Raji (cell line): ENCODE data around the gene PLA2G3.
A peak's percentile ranks its signal among the peaks of the same experiment; 100 is the strongest.

Experiments used
- POLR2A ChIP-seq: IDR thresholded peaks from 2 replicates; pipeline ENCODE4 v1.6.1; 2011; ENCODE audit warnings: low read depth, low read length, control low read depth; ENCODE audit not compliant: insufficient read depth

Gene PLA2G3

DNA sequence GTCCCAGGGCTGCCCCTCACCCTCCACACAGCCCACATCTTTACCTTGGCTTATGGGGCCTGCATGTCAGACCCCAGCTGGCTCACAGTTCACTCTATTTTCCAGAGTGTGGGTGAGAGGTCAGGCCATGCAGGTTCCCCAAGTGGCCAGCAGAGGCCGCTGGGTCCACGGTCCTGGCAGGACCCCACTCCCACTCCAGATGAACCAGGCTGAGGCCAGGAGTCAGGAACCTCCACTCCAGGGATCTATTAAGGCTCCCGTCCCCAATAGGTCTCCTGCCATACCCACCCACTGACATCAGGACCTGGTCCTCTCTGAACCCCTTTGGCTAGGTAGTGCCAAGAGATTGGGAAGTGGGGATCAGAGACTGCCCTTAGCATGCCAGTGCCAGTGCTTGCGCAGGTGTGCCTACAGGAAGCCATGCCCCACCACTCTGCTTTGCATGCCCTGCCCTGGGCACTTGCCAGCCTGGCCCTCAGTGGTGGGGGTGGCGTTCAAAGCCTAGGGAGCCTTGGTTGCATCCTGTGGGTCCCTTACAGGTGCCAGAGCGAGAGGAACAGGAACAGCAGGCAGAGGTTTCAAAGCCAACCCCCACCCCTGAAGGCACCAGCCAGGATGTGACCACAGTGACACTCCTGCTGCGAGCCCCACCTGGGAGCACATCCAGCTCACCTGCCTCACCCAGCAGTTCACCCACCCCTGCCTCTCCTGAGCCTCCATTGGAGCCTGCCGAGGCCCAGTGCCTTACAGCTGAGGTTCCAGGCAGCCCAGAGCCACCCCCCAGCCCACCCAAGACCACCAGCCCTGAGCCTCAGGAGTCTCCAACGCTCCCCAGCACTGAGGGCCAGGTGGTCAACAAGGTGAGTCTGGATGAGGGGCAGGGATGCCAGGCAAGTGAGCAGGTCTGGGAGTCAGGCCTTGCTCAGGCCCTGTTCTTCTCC lies 50.9 kb downstream of the PLA2G3 start:
- TF ChIP-seq POLR2A, result no peak

DNA sequence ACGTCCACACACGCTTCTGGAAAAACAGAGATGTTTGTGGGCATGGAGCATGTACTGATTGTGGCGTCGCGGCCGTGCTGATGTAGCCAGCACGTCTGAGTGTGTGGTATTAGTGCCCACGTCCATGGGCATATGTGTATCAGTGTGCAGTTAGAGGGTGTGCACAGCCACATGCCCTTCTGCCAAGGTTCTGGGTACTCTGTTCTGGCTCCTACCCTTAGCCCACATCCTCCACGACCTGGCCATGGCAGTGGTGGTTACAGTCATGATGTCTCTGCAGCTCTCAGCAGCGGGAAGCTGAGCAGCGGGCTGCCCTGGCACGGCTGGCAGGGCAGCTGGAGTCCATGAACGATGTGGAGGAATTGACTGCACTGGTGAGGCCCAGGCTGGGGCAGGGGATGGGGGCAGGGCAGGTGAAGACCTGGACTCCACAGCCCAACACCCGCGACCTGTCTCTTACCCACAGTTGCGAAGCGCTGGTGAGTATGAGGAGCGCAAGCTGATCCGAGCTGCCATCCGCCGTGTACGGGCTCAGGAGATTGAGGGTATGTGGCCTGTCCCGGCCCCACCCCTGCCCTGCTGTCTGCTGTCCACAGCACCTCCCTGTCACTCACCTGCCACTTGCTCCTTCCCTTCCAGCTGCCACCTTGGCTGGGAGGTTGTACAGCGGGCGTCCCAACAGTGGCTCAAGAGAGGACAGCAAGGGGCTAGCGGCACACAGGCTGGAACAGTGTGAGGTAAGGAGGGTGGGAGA lies 51.9 kb downstream of the PLA2G3 start:
- TF ChIP-seq POLR2A, result no peak

DNA sequence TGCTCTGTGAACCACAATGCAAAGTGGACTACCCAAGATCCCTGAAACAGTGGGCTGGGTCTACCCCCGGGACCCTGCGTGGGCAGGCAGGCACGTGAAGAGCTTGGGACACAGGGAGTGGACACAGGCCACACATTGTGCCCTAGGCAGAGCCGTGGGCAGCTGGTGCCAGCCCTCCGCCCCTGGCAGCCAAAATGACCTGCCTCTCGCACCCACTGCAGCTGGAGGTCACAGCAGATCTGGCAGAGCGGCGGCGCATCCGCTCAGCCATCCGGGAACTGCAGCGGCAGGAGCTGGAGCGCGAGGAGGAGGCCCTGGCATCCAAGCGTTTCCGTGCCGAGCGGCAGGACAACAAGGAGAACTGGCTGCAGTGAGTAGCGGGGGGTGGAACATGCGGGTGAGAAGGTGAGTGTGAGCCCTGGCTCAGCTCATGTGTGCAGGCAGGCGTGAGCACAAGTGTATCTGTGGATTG lies 52.5 kb downstream of the PLA2G3 start:
- TF ChIP-seq POLR2A, result no peak

DNA sequence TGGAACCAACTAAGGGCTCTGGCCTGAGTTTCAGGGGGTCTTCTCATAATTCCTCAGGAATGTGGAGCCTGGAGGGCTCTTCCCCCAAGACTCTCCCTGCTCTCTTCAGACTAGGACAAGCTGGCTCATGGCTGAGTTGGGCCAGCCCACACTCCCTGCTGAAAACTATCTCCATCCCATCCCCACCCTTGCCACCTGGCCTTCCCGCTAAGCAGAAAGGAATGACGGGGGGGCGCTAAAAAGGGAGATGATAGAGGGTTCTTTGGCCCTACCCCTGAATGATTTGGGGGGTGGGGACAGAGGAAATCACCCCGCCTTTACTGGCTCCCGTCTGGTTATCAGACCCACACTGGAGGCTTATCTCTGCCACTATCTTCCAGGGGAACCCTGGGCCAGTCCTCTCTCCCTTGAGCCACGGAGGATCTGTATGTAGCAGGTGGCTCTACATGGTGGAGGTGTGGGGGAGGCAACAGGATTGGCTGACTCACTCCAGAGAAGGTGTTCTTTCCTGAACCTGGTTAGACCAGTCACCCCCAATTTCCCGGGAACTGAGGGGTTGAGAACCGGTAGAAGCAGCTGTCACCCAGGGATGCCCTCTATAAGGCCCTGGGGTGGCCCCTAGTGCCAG lies 53.5 kb downstream of the PLA2G3 start:
- no peak for TF ChIP-seq POLR2A

DNA sequence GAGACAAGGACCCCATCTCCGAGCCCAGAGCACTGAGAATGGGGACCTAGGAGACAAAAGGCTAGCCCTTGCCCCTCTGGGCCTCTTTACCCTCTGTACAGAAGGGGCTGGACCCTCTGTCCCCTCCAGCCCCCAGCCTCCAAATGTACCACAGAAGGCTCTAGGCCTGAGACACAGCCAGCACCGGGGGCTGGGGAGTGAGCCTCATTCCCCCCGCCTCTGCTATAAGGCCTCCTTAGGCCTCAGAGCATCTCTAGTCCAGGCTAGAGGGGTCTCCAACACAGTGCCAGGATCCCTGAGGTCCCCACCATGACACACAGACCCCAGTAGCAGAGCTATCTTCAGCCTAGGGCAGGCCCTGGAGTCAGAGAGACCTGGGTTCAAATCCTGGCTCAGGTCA lies 54.4 kb downstream of the PLA2G3 start:
- no peak for TF ChIP-seq POLR2A

DNA sequence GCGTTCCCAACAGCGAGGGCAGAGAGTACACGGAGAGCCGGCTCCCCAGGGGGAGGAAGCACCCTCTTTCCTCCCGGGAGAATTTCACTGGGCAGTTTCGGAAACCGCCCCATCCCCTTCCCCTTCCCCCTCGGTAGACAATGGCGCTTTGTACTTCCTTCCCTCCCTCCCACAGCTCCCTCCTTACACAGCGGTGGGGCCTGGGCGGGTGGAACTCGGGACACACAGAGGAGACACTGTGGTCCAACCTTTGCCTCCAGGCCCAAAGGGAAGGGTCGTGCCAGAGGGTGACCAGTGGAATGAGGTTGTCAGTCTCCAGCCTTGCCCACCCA lies 54.8 kb downstream of the PLA2G3 start:
- no peak for TF ChIP-seq POLR2A

DNA sequence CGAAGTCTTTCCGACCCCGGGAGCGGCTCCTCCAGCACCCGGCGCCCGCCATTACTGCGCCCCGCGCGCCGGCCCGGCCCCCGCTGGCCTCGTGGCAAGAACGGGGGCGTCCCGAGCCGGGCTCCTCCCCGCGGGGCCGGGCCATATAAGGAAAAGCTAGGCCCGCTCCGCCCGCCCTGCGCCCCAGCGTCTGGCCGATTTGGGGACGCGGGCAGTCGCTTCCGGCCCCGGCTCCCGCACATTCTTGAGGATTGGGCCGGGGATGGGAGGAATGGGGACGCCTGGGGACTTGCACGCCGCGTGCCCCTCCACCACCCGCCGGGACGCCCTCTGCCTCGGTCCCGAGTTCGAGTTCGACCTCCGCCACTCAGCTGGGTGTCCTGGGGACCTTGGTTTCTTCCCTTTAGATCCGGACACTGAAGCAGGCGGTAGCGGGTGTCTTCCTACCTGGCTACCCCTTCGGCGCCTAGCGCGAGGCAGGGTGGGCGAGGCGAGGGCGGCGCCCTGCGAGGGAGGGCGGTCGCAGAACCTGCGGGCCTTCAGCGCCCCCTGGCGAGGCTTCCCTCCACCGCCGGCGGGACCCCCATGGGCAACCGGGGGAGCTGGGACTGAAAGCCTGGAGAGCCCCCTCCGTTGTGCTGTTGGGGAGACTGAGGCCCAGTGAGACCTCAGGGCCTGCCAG lies 55.4 kb downstream of the PLA2G3 start:
- peak; percentile 81 for TF ChIP-seq POLR2A
